PFSK-1 (cell line): Measurements from ENCODE around the gene TAT.

Experiments
- FOXP2 ChIP-seq: optimal IDR thresholded peaks from 2 replicates; pipeline ENCODE3; 2011; ENCODE audit warnings: borderline replicate concordance, control low read depth, inconsistent platforms; ENCODE audit not compliant: insufficient read depth; ENCODE audit errors: extremely low read length, extremely low read depth
- POLR2AphosphoS5 ChIP-seq: IDR thresholded peaks from 2 replicates; pipeline ENCODE4 v1.6.1; 2012; ENCODE audit warnings: low read depth, mild to moderate bottlenecking, control low read depth, low read length, moderate library complexity
- SIN3A ChIP-seq: IDR thresholded peaks from 2 replicates; pipeline ENCODE4 v1.6.1; 2012; ENCODE audit warnings: mild to moderate bottlenecking, low read length, moderate library complexity, borderline replicate concordance; ENCODE audit not compliant: insufficient read depth
- TAF1 ChIP-seq: IDR thresholded peaks from 2 replicates; pipeline ENCODE4 v1.6.1; 2012; ENCODE audit warnings: low read length, control low read depth, borderline replicate concordance; ENCODE audit not compliant: insufficient read depth
- TF ChIP-seq, protein P1 (sequence below), 2 experiments: IDR thresholded peaks; 2 replicates each; pipeline versions ENCODE4 v1.6.1 to v1.8.0; 2011 to 2012; ENCODE audit warnings: low read depth in 2 of 2, low read length in 2 of 2, control low read depth in 1 of 2, inconsistent platforms in 1 of 2, mild to moderate bottlenecking in 1 of 2, moderate library complexity in 1 of 2; ENCODE audit not compliant: insufficient read depth in 1 of 2

Gene TAT

GRCh38 chr16:71555230-71555891, 21.5 kb downstream of the TAT start:
- TF ChIP-seq, protein P1, sequence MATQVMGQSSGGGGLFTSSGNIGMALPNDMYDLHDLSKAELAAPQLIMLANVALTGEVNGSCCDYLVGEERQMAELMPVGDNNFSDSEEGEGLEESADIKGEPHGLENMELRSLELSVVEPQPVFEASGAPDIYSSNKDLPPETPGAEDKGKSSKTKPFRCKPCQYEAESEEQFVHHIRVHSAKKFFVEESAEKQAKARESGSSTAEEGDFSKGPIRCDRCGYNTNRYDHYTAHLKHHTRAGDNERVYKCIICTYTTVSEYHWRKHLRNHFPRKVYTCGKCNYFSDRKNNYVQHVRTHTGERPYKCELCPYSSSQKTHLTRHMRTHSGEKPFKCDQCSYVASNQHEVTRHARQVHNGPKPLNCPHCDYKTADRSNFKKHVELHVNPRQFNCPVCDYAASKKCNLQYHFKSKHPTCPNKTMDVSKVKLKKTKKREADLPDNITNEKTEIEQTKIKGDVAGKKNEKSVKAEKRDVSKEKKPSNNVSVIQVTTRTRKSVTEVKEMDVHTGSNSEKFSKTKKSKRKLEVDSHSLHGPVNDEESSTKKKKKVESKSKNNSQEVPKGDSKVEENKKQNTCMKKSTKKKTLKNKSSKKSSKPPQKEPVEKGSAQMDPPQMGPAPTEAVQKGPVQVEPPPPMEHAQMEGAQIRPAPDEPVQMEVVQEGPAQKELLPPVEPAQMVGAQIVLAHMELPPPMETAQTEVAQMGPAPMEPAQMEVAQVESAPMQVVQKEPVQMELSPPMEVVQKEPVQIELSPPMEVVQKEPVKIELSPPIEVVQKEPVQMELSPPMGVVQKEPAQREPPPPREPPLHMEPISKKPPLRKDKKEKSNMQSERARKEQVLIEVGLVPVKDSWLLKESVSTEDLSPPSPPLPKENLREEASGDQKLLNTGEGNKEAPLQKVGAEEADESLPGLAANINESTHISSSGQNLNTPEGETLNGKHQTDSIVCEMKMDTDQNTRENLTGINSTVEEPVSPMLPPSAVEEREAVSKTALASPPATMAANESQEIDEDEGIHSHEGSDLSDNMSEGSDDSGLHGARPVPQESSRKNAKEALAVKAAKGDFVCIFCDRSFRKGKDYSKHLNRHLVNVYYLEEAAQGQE (IDR thresholded peaks at IDR 0.05; ENCODE audit: insufficient read depth in 1 of 2, low read depth in 2 of 2, low read length in 2 of 2) = no peak
- no peak for TF ChIP-seq TAF1
- TF ChIP-seq SIN3A = no peak
- no peak for TF ChIP-seq FOXP2
- no peak for TF ChIP-seq POLR2AphosphoS5

DNA sequence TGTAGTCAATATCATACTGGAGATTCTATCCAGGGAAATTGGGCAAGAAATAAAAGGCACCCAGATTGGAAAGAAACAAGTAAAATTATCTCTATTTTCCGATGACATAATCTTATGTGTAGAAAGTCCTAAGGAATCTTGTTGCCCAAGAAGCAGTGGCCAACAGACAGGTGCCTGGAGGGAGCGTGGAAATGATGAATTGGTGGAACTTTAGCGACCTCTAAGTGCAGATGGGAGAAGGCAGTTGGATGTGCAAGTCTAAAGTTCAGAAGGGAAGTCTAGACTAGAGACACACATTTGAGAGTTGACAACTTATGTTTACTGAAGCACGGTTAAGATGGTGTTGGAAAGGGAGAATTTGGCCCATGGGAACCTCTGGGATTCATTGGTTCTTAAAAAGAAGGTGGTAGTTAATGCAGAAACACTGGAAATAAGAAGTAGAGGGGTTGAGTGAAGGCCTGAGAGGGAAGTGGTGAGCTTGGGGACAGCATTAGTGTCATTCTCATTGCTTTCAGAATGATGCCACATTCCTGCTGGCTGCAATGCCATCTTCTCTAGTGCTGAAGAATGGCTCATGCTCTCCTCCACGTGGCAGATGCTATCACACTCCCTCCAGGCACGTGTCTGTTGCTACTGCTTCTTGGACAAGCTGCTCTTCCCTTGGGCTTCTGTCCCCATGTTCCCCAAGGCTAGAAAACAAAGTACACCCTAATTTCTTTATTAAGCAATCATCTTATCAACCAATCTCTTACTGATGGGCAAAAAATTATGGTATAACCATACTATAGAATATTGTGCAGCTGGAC, 24.0 kb downstream of the TAT start:
- TF ChIP-seq, protein P1 (IDR thresholded peaks at IDR 0.05; ENCODE audit: insufficient read depth in 1 of 2, low read depth in 2 of 2, low read length in 2 of 2) = no peak
- TF ChIP-seq FOXP2 (no peak), POLR2AphosphoS5 (no peak), SIN3A (no peak), TAF1 (no peak)

DNA sequence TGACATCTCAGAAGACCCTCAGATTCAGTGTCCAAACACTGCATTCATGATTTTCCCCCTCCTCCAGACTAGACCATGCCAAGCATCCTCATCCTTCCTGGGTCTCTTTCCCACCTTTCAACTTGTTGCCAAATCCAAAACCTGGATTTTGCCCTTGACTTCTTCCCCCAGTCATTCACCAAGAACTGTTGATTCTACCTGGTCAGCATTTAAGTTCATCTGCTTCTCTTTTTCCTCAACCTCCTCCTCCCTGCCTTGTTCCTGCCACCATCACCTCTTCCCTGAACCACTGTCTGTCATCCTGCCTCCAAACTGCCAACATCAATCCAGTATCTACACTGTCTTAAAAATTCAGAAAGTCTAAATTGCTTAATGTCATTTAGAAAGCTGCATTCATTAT, 29.7 kb downstream of the TAT start:
- no peak for TF ChIP-seq POLR2AphosphoS5
- TF ChIP-seq SIN3A = no peak

DNA sequence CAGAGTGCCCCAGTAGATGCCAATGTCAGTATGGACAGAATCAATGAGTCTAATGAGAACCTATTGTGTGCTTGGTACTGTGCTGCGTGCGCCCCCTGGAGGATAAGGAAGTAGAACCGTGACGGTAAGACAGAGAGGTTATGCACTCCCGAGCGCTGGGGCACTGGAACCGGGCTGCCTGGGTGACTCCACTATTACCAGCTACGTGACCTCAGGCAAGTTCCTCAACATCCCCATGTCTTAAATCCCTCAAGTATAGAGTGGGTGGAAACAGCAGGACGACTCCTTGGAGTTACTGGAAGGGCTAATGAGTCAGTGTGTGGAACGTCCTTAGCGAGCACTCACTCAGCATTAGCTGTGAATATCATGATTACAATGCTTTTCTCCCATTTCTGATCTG, 34.5 kb downstream of the TAT start:
- TF ChIP-seq, protein P1 (IDR thresholded peaks at IDR 0.05; ENCODE audit: insufficient read depth in 1 of 2, low read depth in 2 of 2, low read length in 2 of 2) = no peak
- TF ChIP-seq POLR2AphosphoS5 (no peak), TAF1 (no peak), SIN3A (no peak), FOXP2 (no peak)

DNA sequence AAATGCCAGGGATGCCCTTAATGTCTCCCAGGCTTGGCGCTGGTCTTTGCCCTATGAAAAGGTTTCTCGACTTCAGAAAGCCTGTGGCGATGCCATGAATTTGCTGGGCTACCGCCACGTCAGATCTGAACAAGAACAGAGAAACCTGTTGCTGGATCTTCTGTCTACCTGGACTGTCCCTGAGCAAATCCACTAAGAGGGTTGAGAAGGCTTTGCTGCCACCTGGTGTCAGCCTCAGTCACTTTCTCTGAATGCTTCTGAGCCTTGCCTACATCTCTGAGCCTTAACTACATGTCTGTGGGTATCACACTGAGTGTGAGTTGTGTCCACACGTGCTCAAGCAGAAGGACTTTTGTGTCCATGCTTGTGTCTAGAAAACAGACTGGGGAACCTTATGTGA, 39.2 kb downstream of the TAT start:
- no peak for TF ChIP-seq POLR2AphosphoS5
- TF ChIP-seq TAF1 = no peak
- TF ChIP-seq FOXP2 = no peak
- TF ChIP-seq, protein P1 (IDR thresholded peaks at IDR 0.05; ENCODE audit: insufficient read depth in 1 of 2, low read depth in 2 of 2, low read length in 2 of 2) = no peak
- TF ChIP-seq SIN3A = no peak
